Adrenal gland (tissue), 12 donors: ENCODE results near the gene HEXA. TPM values are rescaled to one million over a fixed set of nuclear protein-coding genes. Genes with fewer than 3 reads are reported as not detected.
A peak's percentile ranks its signal among the peaks of the same experiment; 100 is the strongest.

Experiments
- DNase-seq, 7 donors: peaks; one replicate each; pipeline ENCODE4 v3.0.0-alpha.2; 2019 to 2020
- H3K27ac ChIP-seq, 5 donors: fragments of 200-600 bp; sonication (generic) in 4 of 5; 1 replicate in 3 of 5; 2 replicates in 2 of 5; pipeline versions ENCODE4 v1.5.1 to v1.8.0; 2016 to 2020; ENCODE audit warnings: mild to moderate bottlenecking in 1 of 5
- H3K27me3 ChIP-seq: fragments of 200-600 bp; 2 replicates; pipeline ENCODE4 v1.8.0; 2021
- H3K36me3 ChIP-seq, 2 donors: fragments of 200-600 bp; replicated peaks in 1 of 2; 1 replicate in 1 of 2; 2 replicates in 1 of 2; pipeline versions ENCODE4 v1.5.1 to v1.8.0; 2018 to 2022
- H3K4me1 ChIP-seq, 2 donors: fragments of 200-600 bp; replicated peaks in 1 of 2; 1 replicate in 1 of 2; 2 replicates in 1 of 2; pipeline versions ENCODE4 v1.5.1 to v1.8.0; 2018 to 2021
- H3K4me3 ChIP-seq, 4 donors: fragments of 200-600 bp; sonication (generic) in 3 of 4; one replicate each; pipeline ENCODE4 v1.5.1; 2016 to 2018
- H3K9me3 ChIP-seq, 3 donors: fragments of 200-600 bp; sonication (generic) in 1 of 3; replicated peaks in 1 of 3; 1 replicate in 2 of 3; 2 replicates in 1 of 3; pipeline versions ENCODE4 v1.5.1 to v1.8.0; 2016 to 2021
- CTCF ChIP-seq, 6 experiments: fragments of 450-650 bp in 4 of 6; fragments of 200-600 bp in 2 of 6; sonication (generic) in 1 of 6; IDR thresholded peaks; 1 replicate in 5 of 6; 2 replicates in 1 of 6; pipeline versions ENCODE4 v1.5.1 to v1.8.0; 2016 to 2021; ENCODE audit warnings: antibody characterized with exemption in 6 of 6, mild to moderate bottlenecking in 2 of 6, moderate library complexity in 1 of 6
- POLR2A ChIP-seq, 2 donors: fragments of 450-650 bp; IDR thresholded peaks; one replicate each; pipeline ENCODE4 v1.6.1; 2017; ENCODE audit warnings: antibody characterized with exemption in 2 of 2, mild to moderate bottlenecking in 2 of 2, moderate library complexity in 1 of 2
- WGBS, 4 donors: extraction: QIAGEN DNeasy Blood & Tissue Kit in 2 of 4; methylation state at CpG; one replicate each; pipeline versions ENCODE4 v1.1.5 to v1.1.7; 2013 to 2017; 5-methylcytosine and 5-hydroxymethylcytosine counted together
- intact Hi-C, 2 donors: fragments of 100-400 bp; cut with DNase I; formaldehyde crosslinking; loops; one replicate each; pipeline versions ENCODE4 v1.14.1 to v1.15.0; 2022 to 2023
- polyA plus RNA-seq, 3 donors: library from polyadenylated mRNA; stranded (reverse); fragments of 200-250 nt in 2 of 3; fragments of 350-450 nt in 1 of 3; fragmentation: Illumina TruSeq in 1 of 3; extraction: RNeasy Lipid Tissue Mini Kit (QIAGEN cat#74804) in 1 of 3; gene quantifications; one replicate each; pipeline ENCODE4 v1.2.3, GENCODE V29; 2013 to 2014
- total RNA-seq, 9 donors: library from RNA; depleted of rRNA in 4 of 9; stranded (reverse); fragments of >200 nt in 4 of 9; fragments of 120-200 nt in 1 of 9; fragmentation: NEBNext Ultra II Directional in 1 of 9; extraction: Animal tissue kit (Norgen Biotek cat#: 25700) in 1 of 9; gene quantifications; one replicate each; pipeline versions ENCODE4 v1.1.0 to v1.2.4, GENCODE V29; 2013 to 2023
- donor health status: healthy with polysubstance abuse.
- donor health status: Bipolar disorder and iron deficiency.
- donor health status: DM: yes; HTN: yes; CAD: no.
- donor health status: DM: no; HTN: no; CAD: no.
- donor health status: DM: no; HTN: no; CAD: no.
- donor health status: DM: yes; HTN: yes; CAD: no.

HEXA gene
- total and polyA plus RNA-seq, 12 donors = 80.1 to 372 (median 170) TPM

GRCh38 chr15:72338617-72339321 is 37.0 kb downstream of the HEXA start:
- no peaks in the 10 kb centered on the region for H3K27me3 ChIP-seq
- H3K36me3 ChIP-seq = peaks cover 0 to 10% of the 10 kb centered on the region in 2 donors
- WGBS, 4 donors = 69 to 75% (median 73%) methylated on average over 9 of the region's 9 CpGs
- peak in 4 of 7 donors; percentile 37 to 47 (median 46) for DNase-seq
- intact Hi-C loops = no loop called here
- H3K4me1 ChIP-seq = peaks cover 0 to 12% of the 10 kb centered on the region in 2 donors
- no peaks in the 10 kb centered on the region for H3K9me3 ChIP-seq
- peak overlapping the region in 3 of 5 donors; percentile 57 to 71 (median 70) for H3K27ac ChIP-seq
- no peak for TF ChIP-seq CTCF (IDR thresholded peaks at IDR 0.05)
- TF ChIP-seq POLR2A (IDR thresholded peaks at IDR 0.05) = no peak
- no peak overlapping the region for H3K4me3 ChIP-seq

- intact Hi-C loops = no loop called here
- no peak for DNase-seq
- Histone ChIP-seq H3K9me3 (no peaks in the 10 kb centered on the region), H3K36me3 (peaks cover 0 to 8% of the 10 kb centered on the region in 2 donors), H3K4me3 (no peak overlapping the region), H3K27ac (peak overlapping the region in 1 of 5 donors; percentile 16), H3K27me3 (no peaks in the 10 kb centered on the region), H3K4me1 (peaks cover 0 to 12% of the 10 kb centered on the region in 2 donors)
- TF ChIP-seq CTCF (IDR thresholded peaks at IDR 0.05) (no peak), POLR2A (IDR thresholded peaks at IDR 0.05) (no peak)
- 89 to 99% (median 93%) methylated on average over 2 of the region's 2 CpGs for WGBS, 4 donors
Observed at GRCh38 chr15:72338148-72338547, 37.7 kb downstream of the HEXA start.

GRCh38 chr15:72334842-72335241 is 41.0 kb downstream of the HEXA start:
- Histone ChIP-seq H3K27me3 (no peaks in the 10 kb centered on the region), H3K4me3 (no peak overlapping the region), H3K4me1 (peaks cover 0 to 8% of the 10 kb centered on the region in 2 donors), H3K27ac (no peak overlapping the region), H3K9me3 (no peaks in the 10 kb centered on the region), H3K36me3 (peaks cover 0 to 4% of the 10 kb centered on the region in 2 donors)
- no peak for TF ChIP-seq CTCF (IDR thresholded peaks at IDR 0.05)
- TF ChIP-seq POLR2A (IDR thresholded peaks at IDR 0.05) = no peak
- intact Hi-C loops = no loop called here
- no peak for DNase-seq
- WGBS, 4 donors = 89 to 94% (median 91%) methylated on average over 2 of the region's 2 CpGs

GRCh38 chr15:72331021-72331420 is 44.8 kb downstream of the HEXA start:
- Histone ChIP-seq H3K4me3 (no peak overlapping the region), H3K36me3 (peaks cover 0 to 4% of the 10 kb centered on the region in 2 donors), H3K9me3 (no peaks in the 10 kb centered on the region), H3K27ac (no peak overlapping the region), H3K4me1 (no peaks in the 10 kb centered on the region), H3K27me3 (no peaks in the 10 kb centered on the region)
- TF ChIP-seq CTCF (IDR thresholded peaks at IDR 0.05) = no peak
- TF ChIP-seq POLR2A (IDR thresholded peaks at IDR 0.05) = no peak
- DNase-seq = no peak
- WGBS, 4 donors = 86 to 97% (median 90%) methylated on average over 3 of the region's 3 CpGs
- intact Hi-C loops = no loop called here
